ENCODE results near the gene APH1B.

The APH1B gene

GRCh38 chr15:63251701-63252100 is 25.7 kb upstream of the APH1B start:
- TF ChIP-seq YY1 (IDR thresholded peaks at IDR 0.05; ENCODE audit: low read depth) (no peak), TCF12 (IDR thresholded peaks at IDR 0.05; ENCODE audit: low read depth) (no peak), MAX (IDR thresholded peaks at IDR 0.05) (no peak), TAF1 (IDR thresholded peaks at IDR 0.05; ENCODE audit: low read depth) (no peak), EGR1 (IDR thresholded peaks at IDR 0.05) (no peak)

GRCh38 chr15:63252292-63252691 is 25.1 kb upstream of the APH1B start:
- TF ChIP-seq TCF12 (IDR thresholded peaks at IDR 0.05; ENCODE audit: low read depth): no peak
- no peak for TF ChIP-seq EGR1 (IDR thresholded peaks at IDR 0.05)
- TF ChIP-seq TEAD4 (IDR thresholded peaks at IDR 0.05): no peak
- TF ChIP-seq TAF1 (IDR thresholded peaks at IDR 0.05; ENCODE audit: low read depth): no peak
- no peak for TF ChIP-seq NFIC (IDR thresholded peaks at IDR 0.05)
- TF ChIP-seq ZBTB7A (IDR thresholded peaks at IDR 0.05; ENCODE audit: low read depth): no peak
- TF ChIP-seq USF1 (IDR thresholded peaks at IDR 0.05): no peak
- no peak for TF ChIP-seq CEBPB (IDR thresholded peaks at IDR 0.05)
- TF ChIP-seq RAD21 (IDR thresholded peaks at IDR 0.05; ENCODE audit: low read depth): no peak
- no peak for TF ChIP-seq MAX (IDR thresholded peaks at IDR 0.05)
- TF ChIP-seq REST (IDR thresholded peaks at IDR 0.05; ENCODE audit: low read depth): no peak
- no peak for TF ChIP-seq YY1 (IDR thresholded peaks at IDR 0.05; ENCODE audit: low read depth)
- no peak for TF ChIP-seq EP300 (IDR thresholded peaks at IDR 0.05; ENCODE audit: borderline replicate concordance)

GRCh38 chr15:63254991-63255390 is 22.4 kb upstream of the APH1B start:
- no peak for TF ChIP-seq NFIC (IDR thresholded peaks at IDR 0.05)
- TF ChIP-seq USF1 (IDR thresholded peaks at IDR 0.05): no peak
- TF ChIP-seq CREB1 (IDR thresholded peaks at IDR 0.05; ENCODE audit: low read depth): no peak
- TF ChIP-seq RAD21 (IDR thresholded peaks at IDR 0.05; ENCODE audit: low read depth): no peak
- no peak for TF ChIP-seq TAF1 (IDR thresholded peaks at IDR 0.05; ENCODE audit: low read depth)
- no peak for TF ChIP-seq TCF12 (IDR thresholded peaks at IDR 0.05; ENCODE audit: low read depth)
- no peak for TF ChIP-seq TEAD4 (IDR thresholded peaks at IDR 0.05)
- no peak for TF ChIP-seq EP300 (IDR thresholded peaks at IDR 0.05; ENCODE audit: borderline replicate concordance)
- no peak for TF ChIP-seq ZBTB7A (IDR thresholded peaks at IDR 0.05; ENCODE audit: low read depth)

GRCh38 chr15:63255489-63255990 is 21.9 kb upstream of the APH1B start:
- no peak for TF ChIP-seq CEBPB (IDR thresholded peaks at IDR 0.05)
- no peak for TF ChIP-seq RAD21 (IDR thresholded peaks at IDR 0.05; ENCODE audit: low read depth)
- no peak for TF ChIP-seq YY1 (IDR thresholded peaks at IDR 0.05; ENCODE audit: low read depth)
- no peak for TF ChIP-seq NFIC (IDR thresholded peaks at IDR 0.05)
- no peak for TF ChIP-seq REST (IDR thresholded peaks at IDR 0.05; ENCODE audit: low read depth)
- no peak for TF ChIP-seq MAX (IDR thresholded peaks at IDR 0.05)
- no peak for TF ChIP-seq USF1 (IDR thresholded peaks at IDR 0.05)
- no peak for TF ChIP-seq EP300 (IDR thresholded peaks at IDR 0.05; ENCODE audit: borderline replicate concordance)
- no peak for TF ChIP-seq ZBTB7A (IDR thresholded peaks at IDR 0.05; ENCODE audit: low read depth)

GRCh38 chr15:63256433-63257274 is 20.8 kb upstream of the APH1B start:
- peak; percentile 83 for TF ChIP-seq TEAD4 (IDR thresholded peaks at IDR 0.05)
- TF ChIP-seq NFIC (IDR thresholded peaks at IDR 0.05): no peak
- TF ChIP-seq REST (IDR thresholded peaks at IDR 0.05; ENCODE audit: low read depth): no peak
- TF ChIP-seq FOXM1 (IDR thresholded peaks at IDR 0.05; ENCODE audit: borderline replicate concordance, low read depth): 0 out of 2 replicates have a peak, but pooled peaks have one; percentile 29
- TF ChIP-seq EP300 (IDR thresholded peaks at IDR 0.05; ENCODE audit: borderline replicate concordance): 0 out of 2 replicates have a peak, but pooled peaks have one; percentile 47
- TF ChIP-seq MAX (IDR thresholded peaks at IDR 0.05): 0 out of 2 replicates have a peak, but pooled peaks have one; percentile 20

All from Ishikawa (cell line).